Measurements from ENCODE around the gene ZNF12.

DNA sequence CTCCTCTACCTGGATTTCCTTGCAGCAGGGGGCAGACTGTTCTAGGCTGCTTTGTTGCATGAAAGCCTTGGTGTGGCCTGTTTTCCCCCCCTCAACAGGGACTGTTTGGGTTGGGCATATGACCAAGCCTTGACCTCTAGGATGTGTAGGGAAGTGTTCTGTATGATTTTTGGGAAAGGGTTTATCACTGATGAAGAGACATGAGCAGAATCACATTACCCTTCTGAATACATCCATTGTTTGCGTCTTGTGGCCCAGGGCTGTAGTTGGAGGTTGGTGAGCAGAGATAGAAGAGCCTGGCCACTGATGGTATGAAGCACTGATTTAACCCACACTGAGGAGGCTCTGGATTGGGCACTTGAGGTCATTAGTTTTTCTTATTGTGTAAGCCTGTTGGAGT, 26.6 kb downstream of the ZNF12 start:
- TF ChIP-seq, protein P1, sequence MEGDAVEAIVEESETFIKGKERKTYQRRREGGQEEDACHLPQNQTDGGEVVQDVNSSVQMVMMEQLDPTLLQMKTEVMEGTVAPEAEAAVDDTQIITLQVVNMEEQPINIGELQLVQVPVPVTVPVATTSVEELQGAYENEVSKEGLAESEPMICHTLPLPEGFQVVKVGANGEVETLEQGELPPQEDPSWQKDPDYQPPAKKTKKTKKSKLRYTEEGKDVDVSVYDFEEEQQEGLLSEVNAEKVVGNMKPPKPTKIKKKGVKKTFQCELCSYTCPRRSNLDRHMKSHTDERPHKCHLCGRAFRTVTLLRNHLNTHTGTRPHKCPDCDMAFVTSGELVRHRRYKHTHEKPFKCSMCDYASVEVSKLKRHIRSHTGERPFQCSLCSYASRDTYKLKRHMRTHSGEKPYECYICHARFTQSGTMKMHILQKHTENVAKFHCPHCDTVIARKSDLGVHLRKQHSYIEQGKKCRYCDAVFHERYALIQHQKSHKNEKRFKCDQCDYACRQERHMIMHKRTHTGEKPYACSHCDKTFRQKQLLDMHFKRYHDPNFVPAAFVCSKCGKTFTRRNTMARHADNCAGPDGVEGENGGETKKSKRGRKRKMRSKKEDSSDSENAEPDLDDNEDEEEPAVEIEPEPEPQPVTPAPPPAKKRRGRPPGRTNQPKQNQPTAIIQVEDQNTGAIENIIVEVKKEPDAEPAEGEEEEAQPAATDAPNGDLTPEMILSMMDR (conservative IDR thresholded peaks at IDR 0.05 in 1 of 2, IDR thresholded peaks at IDR 0.05 in 1 of 2; ENCODE audit: low read depth in 1 of 2, low read length in 2 of 2), result no peak
- no peak for TF ChIP-seq EZH2 (IDR thresholded peaks at IDR 0.05; ENCODE audit: low read length, missing control alignments)

All from fibroblast of lung (primary cell).